HCT116 (cell line): ENCODE results near the gene H6PD. TPM values are rescaled to one million over a fixed set of nuclear protein-coding genes. Genes with fewer than 3 reads are reported as not detected.

Experiments used
- ATAC-seq: fragments of 200-7000 bp; cut with Tn5 transposase; 2 replicates; pipeline ENCODE4 v1.9.1; 2020; ENCODE audit warnings: mild to moderate bottlenecking, moderate library complexity
- BruUV-seq: library from RNA; stranded (reverse); fragments of 400-500 nt; replicated peaks from 2 replicates; lab custom pipeline; 2021; lab: Mats Ljungman, UMichigan
- CTCF ChIA-PET: fragments of 300-600 bp; sonication (Branson Sonifier 250); formaldehyde crosslinking; loops from one replicate; lab custom pipeline; 2021; ENCODE audit warnings: antibody characterized with exemption; lab: Charles Lee
- POLR2A ChIA-PET: fragments of 300-600, 350-600 bp; sonication (Branson Sonifier 250); formaldehyde crosslinking; loops from one replicate; lab custom pipeline; 2021; ENCODE audit warnings: antibody characterized with exemption; lab: Charles Lee
- RAD21 ChIA-PET, 2 experiments: fragments of 300-600 bp; sonication (Branson Sonifier 250); formaldehyde crosslinking; loops; one replicate each; lab custom pipeline; 2023; ENCODE audit warnings: low total read pairs in 2 of 2; ENCODE audit not compliant: uncharacterized antibody in 2 of 2, unreplicated experiment in 2 of 2, low non-redundant PET in 1 of 2; lab: Charles Lee
- DNase-seq: peaks from one replicate; pipeline ENCODE4 v3.0.0-alpha.2; 2010; ENCODE audit warnings: low read depth, low spot score
- H2AFZ ChIP-seq: fragments of 200-600 bp; shearing (Covaris generic), sonication (generic); 2 replicates; pipeline ENCODE4 v1.6.1; 2017; ENCODE audit warnings: low read depth, mixed run types, mixed read lengths, antibody characterized with exemption, low read length; ENCODE audit not compliant: poor library complexity, severe bottlenecking
- H3K27ac ChIP-seq: 2 replicates; pipeline ENCODE4 v1.5.1; 2012; ENCODE audit warnings: low read depth, low read length
- H3K27me3 ChIP-seq: fragments of 200-600 bp; sonication (generic); 2 replicates; pipeline ENCODE4 v1.6.1; 2016; ENCODE audit warnings: mixed run types, low read length, mixed read lengths; ENCODE audit not compliant: insufficient read depth
- H3K36me3 ChIP-seq, 2 experiments: fragments of 200-500 bp in 1 of 2; fragments of 200-600 bp in 1 of 2; sonication (Bioruptor generic) in 1 of 2; sonication (generic) in 1 of 2; 2 replicates each; pipeline versions ENCODE4 v1.5.1 to v1.6.1; 2014 to 2016; ENCODE audit warnings: low read length in 2 of 2, inconsistent platforms in 1 of 2, mixed read lengths in 1 of 2, mixed run types in 1 of 2; ENCODE audit not compliant: insufficient read depth in 2 of 2, control insufficient read depth in 1 of 2
- H3K4me1 ChIP-seq, 2 experiments: fragments of 200-600 bp in 1 of 2; sonication (generic) in 1 of 2; 2 replicates each; pipeline versions ENCODE4 v1.5.1 to v1.6.1; 2012 to 2017; ENCODE audit warnings: low read length in 2 of 2, inconsistent platforms in 1 of 2, mild to moderate bottlenecking in 1 of 2, mixed read lengths in 1 of 2, mixed run types in 1 of 2, moderate library complexity in 1 of 2; ENCODE audit not compliant: insufficient read depth in 2 of 2, control insufficient read depth in 1 of 2
- H3K4me2 ChIP-seq: fragments of 200-600 bp; sonication (generic); 2 replicates; pipeline ENCODE4 v1.6.1; 2017; ENCODE audit warnings: mixed run types, low read length, mixed read lengths
- H3K4me3 ChIP-seq, 2 experiments: fragments of 200-600 bp in 1 of 2; sonication (generic) in 1 of 2; replicated peaks in 1 of 2; 2 replicates each; pipeline ENCODE4 v1.5.1; 2011 to 2016; ENCODE audit warnings: low read length in 2 of 2, control low read depth in 1 of 2, low read depth in 1 of 2, mild to moderate bottlenecking in 1 of 2, mixed read lengths in 1 of 2, mixed run types in 1 of 2
- H3K79me2 ChIP-seq: fragments of 200-600 bp; sonication (generic); 2 replicates; pipeline ENCODE4 v1.6.1; 2017; ENCODE audit warnings: mild to moderate bottlenecking, mixed run types, low read length, moderate library complexity, mixed read lengths; ENCODE audit not compliant: insufficient read depth
- H3K9ac ChIP-seq: fragments of 200-600 bp; sonication (generic); 2 replicates; pipeline ENCODE4 v1.6.1; 2016; ENCODE audit warnings: low read length, mixed read lengths
- H3K9me2 ChIP-seq: fragments of 200-600 bp; sonication (generic), shearing (Covaris generic); 2 replicates; pipeline ENCODE4 v1.6.1; 2017; ENCODE audit warnings: mixed run types, mild to moderate bottlenecking, moderate library complexity; ENCODE audit not compliant: insufficient read depth
- H3K9me3 ChIP-seq, 2 experiments: fragments of 200-500 bp in 1 of 2; fragments of 200-600 bp in 1 of 2; sonication (Bioruptor generic) in 1 of 2; sonication (generic) in 1 of 2; 2 replicates each; pipeline ENCODE4 v1.6.1; 2014 to 2017; ENCODE audit warnings: low read length in 2 of 2, mixed read lengths in 2 of 2, inconsistent platforms in 1 of 2, low read depth in 1 of 2, mild to moderate bottlenecking in 1 of 2, mixed run types in 1 of 2, moderate library complexity in 1 of 2; ENCODE audit not compliant: control insufficient read depth in 1 of 2, insufficient read depth in 1 of 2
- H4K20me1 ChIP-seq: fragments of 200-600 bp; sonication (generic), shearing (Covaris generic); 2 replicates; pipeline ENCODE4 v1.6.1; 2017; ENCODE audit warnings: mixed run types, mild to moderate bottlenecking, moderate library complexity; ENCODE audit not compliant: insufficient read depth
- CBX3 ChIP-seq: IDR thresholded peaks from 2 replicates; pipeline ENCODE4 v1.6.1; 2012; ENCODE audit warnings: low read depth
- CEBPB ChIP-seq: IDR thresholded peaks from 2 replicates; pipeline ENCODE4 v1.6.1; 2012; ENCODE audit warnings: low read depth
- ELF1 ChIP-seq: IDR thresholded peaks from 2 replicates; pipeline ENCODE4 v1.6.1; 2012; ENCODE audit warnings: low read depth, borderline replicate concordance
- EZH2phosphoT487 ChIP-seq: fragments of 200-600 bp; IDR thresholded peaks from 2 replicates; pipeline ENCODE4 v1.6.1; 2018; ENCODE audit warnings: antibody characterized with exemption, borderline replicate concordance
- JUND ChIP-seq: IDR thresholded peaks from 2 replicates; pipeline ENCODE4 v1.6.1; 2012
- POLR2A ChIP-seq: IDR thresholded peaks from 2 replicates; pipeline ENCODE4 v1.7.0; 2011; ENCODE audit warnings: borderline replicate concordance; ENCODE audit not compliant: insufficient read depth, insufficient read length; ENCODE audit errors: extremely low read depth
- POLR2AphosphoS5 ChIP-seq: IDR thresholded peaks from 2 replicates; pipeline ENCODE4 v1.6.1; 2011; ENCODE audit warnings: mild to moderate bottlenecking, low read depth, low read length, moderate library complexity
- SIN3A ChIP-seq: IDR thresholded peaks from 2 replicates; pipeline ENCODE4 v1.6.1; 2012; ENCODE audit warnings: low read depth
- SRF ChIP-seq: IDR thresholded peaks from 2 replicates; pipeline ENCODE4 v1.6.1; 2012; ENCODE audit warnings: low read depth
- YY1 ChIP-seq: IDR thresholded peaks from 2 replicates; pipeline ENCODE4 v1.6.1; 2011; ENCODE audit warnings: low read length, low read depth, moderate library complexity, mild to moderate bottlenecking; ENCODE audit not compliant: insufficient replicate concordance; ENCODE audit errors: extremely low read depth
- ZFX ChIP-seq: fragments of 450-650 bp; IDR thresholded peaks from 2 replicates; pipeline ENCODE4 v1.6.1; 2017
- ZNF274 ChIP-seq: fragments of 200-500 bp; sonication (Bioruptor generic); IDR thresholded peaks from 2 replicates; pipeline ENCODE4 v1.6.1; 2014; ENCODE audit warnings: mild to moderate bottlenecking, low read depth, low read length, inconsistent platforms
- intact Hi-C: fragments of 100-400 bp; cut with micrococcal nuclease; formaldehyde crosslinking; loops from 2 replicates; pipeline ENCODE4 v1.10.0; 2022
- total RNA-seq: library from RNA; stranded (reverse); gene quantifications from one replicate; pipeline ENCODE4 v1.2.1, GENCODE V29; 2021; ENCODE audit not compliant: unreplicated experiment
- TF ChIP-seq, protein P1 (sequence below): IDR thresholded peaks from 2 replicates; pipeline ENCODE4 v1.6.1; 2012
- TF ChIP-seq, protein P2 (sequence below): IDR thresholded peaks from 2 replicates; pipeline ENCODE4 v1.6.1; 2012; ENCODE audit warnings: low read depth
- TF ChIP-seq, protein P3 (sequence below): IDR thresholded peaks from 2 replicates; pipeline ENCODE4 v1.6.1; 2012

H6PD gene
- total RNA-seq, 1 experiment from 2014 or later: 16.2 TPM

DNA sequence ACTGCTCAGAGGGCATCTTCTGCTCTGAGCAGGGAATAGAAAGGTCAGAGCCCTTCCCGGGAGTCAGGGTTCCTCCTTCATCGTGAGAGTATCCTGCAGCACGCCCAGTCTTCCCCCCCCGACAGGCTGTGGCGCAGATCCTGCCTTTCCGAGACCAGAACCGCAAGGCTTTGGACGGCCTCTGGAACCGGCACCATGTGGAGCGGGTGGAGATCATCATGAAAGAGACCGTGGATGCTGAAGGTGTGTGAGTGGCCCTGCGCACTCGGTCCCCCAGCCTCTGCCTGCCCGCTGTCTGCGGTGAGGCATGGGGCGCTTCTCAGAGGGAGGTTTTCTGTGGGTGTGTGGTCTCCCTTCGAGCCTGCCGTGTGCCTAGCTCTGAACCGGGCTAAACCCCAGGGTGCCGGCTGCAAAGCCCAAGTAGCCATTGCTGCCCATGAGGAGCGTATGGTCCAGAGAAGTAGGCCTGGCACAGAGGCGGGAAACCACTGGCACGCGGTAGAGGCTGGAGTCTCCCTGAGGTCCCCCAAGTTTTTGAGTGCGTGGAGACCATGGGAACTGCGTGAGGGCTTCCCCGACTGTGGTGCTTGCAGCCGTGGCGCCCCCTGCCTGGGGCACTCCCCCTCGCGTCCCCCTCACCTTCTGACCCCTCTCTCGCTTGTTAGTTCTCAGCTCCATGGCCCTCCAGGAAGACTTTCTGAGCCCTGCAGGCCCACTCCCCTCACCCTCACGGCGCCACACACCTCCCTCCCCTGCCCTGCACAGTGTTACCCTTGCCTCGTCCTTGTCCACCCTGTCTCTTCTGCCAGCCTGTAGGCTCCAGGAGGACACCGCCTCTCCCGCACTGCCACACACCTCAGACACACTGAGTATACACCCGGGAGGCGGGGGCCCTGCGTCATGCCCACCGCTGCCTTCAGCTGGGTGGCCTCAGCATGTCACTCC, 12.5 kb downstream of the H6PD start:
- Histone ChIP-seq H3K9me2 (no peaks in the 10 kb centered on the region), H3K36me3 (no peaks in the 10 kb centered on the region), H3K27me3 (no peaks in the 10 kb centered on the region), H3K4me3 (no peak overlapping the region), H3K9me3 (no peaks in the 10 kb centered on the region), H3K27ac (no peak overlapping the region), H3K79me2 (no peaks in the 10 kb centered on the region), H3K9ac (no peak overlapping the region), H3K4me1 (no peaks in the 10 kb centered on the region)
- ATAC-seq (no peak), DNase-seq (no peak)
- CTCF ChIA-PET: no interaction called here
- intact Hi-C loops: no loop called here
- POLR2A ChIA-PET: no interaction called here
- no TSS peak for BruUV-seq
- TF ChIP-seq, protein P1, sequence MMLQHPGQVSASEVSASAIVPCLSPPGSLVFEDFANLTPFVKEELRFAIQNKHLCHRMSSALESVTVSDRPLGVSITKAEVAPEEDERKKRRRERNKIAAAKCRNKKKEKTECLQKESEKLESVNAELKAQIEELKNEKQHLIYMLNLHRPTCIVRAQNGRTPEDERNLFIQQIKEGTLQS: no peak
- TF ChIP-seq POLR2A (no peak), ZNF274 (no peak)
- TF ChIP-seq, all 23 proteins: peak for 0
- Histone ChIP-seq H3K4me2 (no peak overlapping the region), H2AFZ (no peak overlapping the region), H4K20me1 (no peaks in the 10 kb centered on the region)
- RAD21 ChIA-PET: no interaction called here

DNA sequence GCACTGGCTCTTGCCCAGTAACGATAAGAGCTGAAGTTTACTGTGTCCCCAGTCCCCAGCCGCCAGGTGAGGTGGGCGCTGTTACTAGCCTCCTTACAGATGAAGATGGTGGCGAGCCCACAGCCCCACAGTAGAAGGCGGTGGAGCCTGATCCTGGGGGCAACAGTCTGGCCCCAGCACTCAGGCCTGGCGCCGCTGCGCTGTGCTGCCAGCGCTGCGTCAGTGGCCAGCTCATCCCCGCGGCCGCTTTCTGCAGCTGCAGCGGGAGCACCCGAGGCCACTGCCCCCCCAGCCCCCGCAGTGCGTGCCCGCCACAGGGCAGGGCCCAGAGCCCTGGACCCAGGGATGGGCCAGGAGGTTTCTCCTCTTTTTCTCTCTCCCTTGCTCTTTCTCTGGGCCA, 13.3 kb downstream of the H6PD start:
- POLR2A ChIA-PET: no interaction called here
- H4K20me1 ChIP-seq: no peaks in the 10 kb centered on the region
- CTCF ChIA-PET: no interaction called here
- H3K27ac ChIP-seq: no peak overlapping the region
- RAD21 ChIA-PET: no interaction called here
- H2AFZ ChIP-seq: no peak overlapping the region
- intact Hi-C loops: no loop called here
- H3K4me2 ChIP-seq: no peak overlapping the region
- no peaks in the 10 kb centered on the region for H3K4me1 ChIP-seq
- no peaks in the 10 kb centered on the region for H3K9me2 ChIP-seq
- no peaks in the 10 kb centered on the region for H3K36me3 ChIP-seq
- no peaks in the 10 kb centered on the region for H3K79me2 ChIP-seq
- H3K9me3 ChIP-seq: no peaks in the 10 kb centered on the region
- no peak overlapping the region for H3K4me3 ChIP-seq
- H3K27me3 ChIP-seq: no peaks in the 10 kb centered on the region
- no peak overlapping the region for H3K9ac ChIP-seq
- no TSS peak for BruUV-seq
- ATAC-seq (no peak), DNase-seq (no peak)
- TF ChIP-seq YY1 (no peak), ZFX (no peak), POLR2AphosphoS5 (no peak), SIN3A (no peak), SRF (no peak), EZH2phosphoT487 (no peak), CBX3 (no peak), CEBPB (no peak), ELF1 (no peak), JUND (no peak), ZNF274 (no peak)
- TF ChIP-seq, protein P2, sequence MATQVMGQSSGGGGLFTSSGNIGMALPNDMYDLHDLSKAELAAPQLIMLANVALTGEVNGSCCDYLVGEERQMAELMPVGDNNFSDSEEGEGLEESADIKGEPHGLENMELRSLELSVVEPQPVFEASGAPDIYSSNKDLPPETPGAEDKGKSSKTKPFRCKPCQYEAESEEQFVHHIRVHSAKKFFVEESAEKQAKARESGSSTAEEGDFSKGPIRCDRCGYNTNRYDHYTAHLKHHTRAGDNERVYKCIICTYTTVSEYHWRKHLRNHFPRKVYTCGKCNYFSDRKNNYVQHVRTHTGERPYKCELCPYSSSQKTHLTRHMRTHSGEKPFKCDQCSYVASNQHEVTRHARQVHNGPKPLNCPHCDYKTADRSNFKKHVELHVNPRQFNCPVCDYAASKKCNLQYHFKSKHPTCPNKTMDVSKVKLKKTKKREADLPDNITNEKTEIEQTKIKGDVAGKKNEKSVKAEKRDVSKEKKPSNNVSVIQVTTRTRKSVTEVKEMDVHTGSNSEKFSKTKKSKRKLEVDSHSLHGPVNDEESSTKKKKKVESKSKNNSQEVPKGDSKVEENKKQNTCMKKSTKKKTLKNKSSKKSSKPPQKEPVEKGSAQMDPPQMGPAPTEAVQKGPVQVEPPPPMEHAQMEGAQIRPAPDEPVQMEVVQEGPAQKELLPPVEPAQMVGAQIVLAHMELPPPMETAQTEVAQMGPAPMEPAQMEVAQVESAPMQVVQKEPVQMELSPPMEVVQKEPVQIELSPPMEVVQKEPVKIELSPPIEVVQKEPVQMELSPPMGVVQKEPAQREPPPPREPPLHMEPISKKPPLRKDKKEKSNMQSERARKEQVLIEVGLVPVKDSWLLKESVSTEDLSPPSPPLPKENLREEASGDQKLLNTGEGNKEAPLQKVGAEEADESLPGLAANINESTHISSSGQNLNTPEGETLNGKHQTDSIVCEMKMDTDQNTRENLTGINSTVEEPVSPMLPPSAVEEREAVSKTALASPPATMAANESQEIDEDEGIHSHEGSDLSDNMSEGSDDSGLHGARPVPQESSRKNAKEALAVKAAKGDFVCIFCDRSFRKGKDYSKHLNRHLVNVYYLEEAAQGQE: no peak
- TF ChIP-seq, protein P3, sequence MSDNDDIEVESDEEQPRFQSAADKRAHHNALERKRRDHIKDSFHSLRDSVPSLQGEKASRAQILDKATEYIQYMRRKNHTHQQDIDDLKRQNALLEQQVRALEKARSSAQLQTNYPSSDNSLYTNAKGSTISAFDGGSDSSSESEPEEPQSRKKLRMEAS: no peak
- TF ChIP-seq, protein P1: no peak
